Measurements from ENCODE around the gene DEPDC1B. TPM values are rescaled to one million over a fixed set of nuclear protein-coding genes. Genes with fewer than 3 reads are reported as not detected.

DEPDC1B gene
- total RNA-seq, 4 donors from 2014 or later = 1.9 to 10.3 (median 5.3) TPM

DNA sequence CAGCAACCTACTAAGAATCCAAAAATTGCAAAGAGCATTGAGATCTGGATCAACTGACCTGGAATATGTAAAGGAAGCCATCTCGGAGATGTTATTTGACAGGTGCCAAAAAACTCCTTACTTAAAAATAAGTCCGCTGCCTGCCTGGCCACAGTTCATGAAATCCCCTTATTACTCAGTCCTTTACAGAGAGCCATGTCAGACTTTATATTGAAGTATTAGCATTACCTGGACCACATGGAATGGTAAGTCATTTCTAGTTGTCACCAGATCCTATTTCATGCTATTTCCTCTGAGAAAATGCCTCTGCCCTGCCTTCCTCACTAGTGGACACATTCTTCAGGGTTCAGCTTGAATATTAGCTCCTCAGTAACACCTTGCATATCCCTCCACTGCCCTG is 115.7 kb downstream of the DEPDC1B start:
- TF ChIP-seq, protein P1, sequence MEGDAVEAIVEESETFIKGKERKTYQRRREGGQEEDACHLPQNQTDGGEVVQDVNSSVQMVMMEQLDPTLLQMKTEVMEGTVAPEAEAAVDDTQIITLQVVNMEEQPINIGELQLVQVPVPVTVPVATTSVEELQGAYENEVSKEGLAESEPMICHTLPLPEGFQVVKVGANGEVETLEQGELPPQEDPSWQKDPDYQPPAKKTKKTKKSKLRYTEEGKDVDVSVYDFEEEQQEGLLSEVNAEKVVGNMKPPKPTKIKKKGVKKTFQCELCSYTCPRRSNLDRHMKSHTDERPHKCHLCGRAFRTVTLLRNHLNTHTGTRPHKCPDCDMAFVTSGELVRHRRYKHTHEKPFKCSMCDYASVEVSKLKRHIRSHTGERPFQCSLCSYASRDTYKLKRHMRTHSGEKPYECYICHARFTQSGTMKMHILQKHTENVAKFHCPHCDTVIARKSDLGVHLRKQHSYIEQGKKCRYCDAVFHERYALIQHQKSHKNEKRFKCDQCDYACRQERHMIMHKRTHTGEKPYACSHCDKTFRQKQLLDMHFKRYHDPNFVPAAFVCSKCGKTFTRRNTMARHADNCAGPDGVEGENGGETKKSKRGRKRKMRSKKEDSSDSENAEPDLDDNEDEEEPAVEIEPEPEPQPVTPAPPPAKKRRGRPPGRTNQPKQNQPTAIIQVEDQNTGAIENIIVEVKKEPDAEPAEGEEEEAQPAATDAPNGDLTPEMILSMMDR (IDR thresholded peaks at IDR 0.05) = no peak
- no peak for TF ChIP-seq POLR2A (IDR thresholded peaks at IDR 0.05)
- intact Hi-C loops (cut with DNase I) = loop anchor here (10.0 kb wide), 1 partner anchor 770 kb away; no protein-coding TSS in a partner anchor
- Histone ChIP-seq H3K27me3 (no peaks in the 10 kb centered on the region), H3K4me1 (no peaks in the 10 kb centered on the region), H3K9me3 (no peaks in the 10 kb centered on the region), H3K4me3 (no peak overlapping the region), H3K27ac (no peak overlapping the region), H3K36me3 (no peaks in the 10 kb centered on the region)
- no peak for DNase-seq
- WGBS, 2 donors = 90 to 95% methylated on average over 2 of the region's 2 CpGs

DNA sequence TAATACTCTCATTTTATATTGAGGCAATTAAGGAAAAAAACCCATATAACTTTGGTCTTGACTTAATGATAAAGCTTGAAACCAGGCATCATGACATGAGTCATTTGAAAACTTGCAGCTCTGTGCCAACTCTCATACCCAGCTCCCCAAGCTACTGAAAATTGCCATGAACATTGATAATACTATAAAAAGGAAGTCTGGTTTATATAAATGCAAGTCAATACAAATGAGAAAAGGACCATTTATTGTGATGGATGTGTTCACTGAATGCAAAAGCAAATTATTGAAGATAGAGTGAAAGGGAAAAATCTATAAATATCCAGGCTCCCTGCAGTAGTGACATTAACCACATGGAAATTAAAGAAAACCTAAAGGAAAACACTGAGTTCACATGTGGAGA is 116.3 kb downstream of the DEPDC1B start:
- Histone ChIP-seq H3K27ac (no peak overlapping the region), H3K4me1 (no peaks in the 10 kb centered on the region), H3K9me3 (no peaks in the 10 kb centered on the region), H3K4me3 (no peak overlapping the region), H3K27me3 (no peaks in the 10 kb centered on the region), H3K36me3 (no peaks in the 10 kb centered on the region)
- DNase-seq = no peak
- intact Hi-C loops (cut with DNase I) = loop anchor here (10.0 kb wide), 1 partner anchor 769 kb away; no protein-coding TSS in a partner anchor
- TF ChIP-seq, protein P1 (IDR thresholded peaks at IDR 0.05) = no peak
- no peak for TF ChIP-seq POLR2A (IDR thresholded peaks at IDR 0.05)

DNA sequence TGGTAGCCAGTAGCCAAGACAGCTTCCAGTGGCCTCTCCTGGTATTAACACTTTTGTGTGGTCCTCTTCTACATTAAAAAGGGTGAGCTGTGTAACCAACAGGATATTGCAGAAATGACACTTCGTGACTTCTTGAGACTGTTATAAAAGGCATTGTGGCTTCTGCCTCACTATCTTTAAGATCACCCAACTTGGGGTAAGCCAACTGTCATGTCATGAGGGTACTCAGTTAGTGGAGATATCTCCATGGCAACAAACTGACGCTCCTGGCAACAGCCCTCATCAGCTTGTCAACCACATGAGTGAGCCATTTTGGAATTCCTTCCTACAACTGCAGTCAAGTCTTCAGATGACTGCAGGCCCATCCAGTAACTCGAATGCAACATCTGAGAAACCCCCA is 121.7 kb downstream of the DEPDC1B start:
- no peak overlapping the region for H3K4me3 ChIP-seq
- no peaks in the 10 kb centered on the region for H3K36me3 ChIP-seq
- DNase-seq = no peak
- H3K27me3 ChIP-seq = no peaks in the 10 kb centered on the region
- no peaks in the 10 kb centered on the region for H3K4me1 ChIP-seq
- no peak overlapping the region for H3K27ac ChIP-seq
- 82 to 89% methylated on average over 2 to 3 of the region's 3 CpGs for WGBS, 2 donors
- intact Hi-C loops (cut with DNase I) = no loop called here
- peaks cover 0 to 5% (median 4%) of the 10 kb centered on the region in 3 donors for H3K9me3 ChIP-seq
- no peak for TF ChIP-seq POLR2A (IDR thresholded peaks at IDR 0.05)
- TF ChIP-seq, protein P1 (IDR thresholded peaks at IDR 0.05) = no peak

DNA sequence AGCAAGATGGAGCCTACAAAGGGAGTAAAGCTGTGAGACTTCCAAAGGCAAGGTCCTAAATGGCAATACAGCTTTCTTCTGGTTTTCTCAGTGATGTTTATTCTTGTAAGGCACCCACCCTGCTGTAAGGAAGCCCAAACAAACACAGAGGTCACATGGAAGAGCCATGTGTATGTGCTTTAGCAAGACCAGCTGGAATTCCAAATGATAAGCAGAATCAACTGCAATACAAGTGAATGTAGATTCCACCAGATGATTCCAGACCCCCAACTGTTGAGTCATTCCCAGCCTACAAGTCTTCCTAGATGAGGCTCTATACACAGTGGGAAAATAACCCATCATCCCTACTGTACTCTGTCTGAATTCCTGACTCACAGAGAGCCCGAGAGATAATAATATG is 122.8 kb downstream of the DEPDC1B start:
- TF ChIP-seq, protein P1 (IDR thresholded peaks at IDR 0.05) = no peak
- no peak for TF ChIP-seq POLR2A (IDR thresholded peaks at IDR 0.05)
- Histone ChIP-seq H3K27ac (no peak overlapping the region), H3K4me1 (no peaks in the 10 kb centered on the region), H3K27me3 (no peaks in the 10 kb centered on the region), H3K9me3 (peaks cover 0 to 5% (median 4%) of the 10 kb centered on the region in 3 donors), H3K36me3 (no peaks in the 10 kb centered on the region), H3K4me3 (no peak overlapping the region)
- intact Hi-C loops (cut with DNase I) = no loop called here
- 84 to 94% methylated on average over 1 of the region's 1 CpG for WGBS, 2 donors
- DNase-seq = no peak

DNA sequence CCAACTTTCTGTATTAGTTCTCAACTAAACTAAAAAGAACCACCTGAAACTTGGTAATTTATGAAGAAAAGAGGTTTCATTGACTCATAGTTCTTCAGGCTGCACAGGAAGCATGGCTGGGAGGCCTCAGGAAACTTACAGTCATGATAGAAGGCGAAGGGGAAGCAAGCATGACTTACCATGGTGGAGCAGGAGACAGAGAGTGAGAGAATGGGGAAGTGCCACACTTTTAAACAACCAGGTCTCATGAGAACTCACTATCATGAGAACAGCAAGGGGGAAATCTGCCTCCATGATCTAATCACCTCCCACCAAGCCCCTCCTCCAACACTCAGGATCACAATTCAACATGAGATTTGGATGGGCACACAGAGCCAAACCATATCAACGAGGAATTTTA is 123.5 kb downstream of the DEPDC1B start:
- H3K9me3 ChIP-seq = peaks cover 0 to 5% (median 4%) of the 10 kb centered on the region in 3 donors
- no peaks in the 10 kb centered on the region for H3K36me3 ChIP-seq
- intact Hi-C loops (cut with DNase I) = no loop called here
- WGBS, 2 donors = 70 to 86% methylated on average over 2 of the region's 2 CpGs
- H3K27me3 ChIP-seq = no peaks in the 10 kb centered on the region
- TF ChIP-seq, protein P1 (IDR thresholded peaks at IDR 0.05) = no peak
- TF ChIP-seq POLR2A (IDR thresholded peaks at IDR 0.05) = no peak
- H3K4me1 ChIP-seq = no peaks in the 10 kb centered on the region
- H3K4me3 ChIP-seq = no peak overlapping the region
- no peak for DNase-seq
- no peak overlapping the region for H3K27ac ChIP-seq

All from esophagus squamous epithelium (tissue), 5 donors.